Chondrocyte (in vitro differentiated cells): ENCODE results near the gene LIMS3. TPM values are rescaled to one million over a fixed set of nuclear protein-coding genes. Genes with fewer than 3 reads are reported as not detected.
"Not testable (repeated sequence)": the region's sequence is repeated elsewhere in the genome, so short reads cannot be mapped to it uniquely, and the experiment has no call there.

Experiments
- DNase-seq: peaks from one replicate; pipeline ENCODE4 v3.0.0; 2021; ENCODE audit warnings: mixed read lengths, low spot score
- H3K27ac Mint-ChIP-seq: one replicate; pipeline ENCODE4 v1.8.0; 2021; ENCODE audit warnings: mild to moderate bottlenecking, moderate library complexity, mixed read lengths; ENCODE audit not compliant: unreplicated experiment
- H3K27me3 Mint-ChIP-seq: 2 replicates; pipeline ENCODE4 v1.8.0; 2021; ENCODE audit warnings: low read depth, mixed read lengths
- H3K36me3 Mint-ChIP-seq: 2 replicates; pipeline ENCODE4 v1.8.0; 2021; ENCODE audit warnings: low read depth, mixed read lengths
- H3K4me1 Mint-ChIP-seq: 2 replicates; pipeline ENCODE4 v1.8.0; 2021; ENCODE audit warnings: low read depth, mild to moderate bottlenecking, mixed read lengths
- H3K4me3 Mint-ChIP-seq: one replicate; pipeline ENCODE4 v1.8.0; 2021; ENCODE audit warnings: mild to moderate bottlenecking, moderate library complexity, mixed read lengths; ENCODE audit not compliant: unreplicated experiment
- H3K9me3 Mint-ChIP-seq: 2 replicates; pipeline ENCODE4 v1.8.0; 2021; ENCODE audit warnings: low read depth, mixed read lengths
- total RNA-seq: library from RNA; stranded (reverse); gene quantifications from 3 replicates; pipeline ENCODE4 v1.2.1, GENCODE V29; 2021

The LIMS3 gene
- total RNA-seq, 1 donor from 2014 or later: 6.2 TPM

DNA sequence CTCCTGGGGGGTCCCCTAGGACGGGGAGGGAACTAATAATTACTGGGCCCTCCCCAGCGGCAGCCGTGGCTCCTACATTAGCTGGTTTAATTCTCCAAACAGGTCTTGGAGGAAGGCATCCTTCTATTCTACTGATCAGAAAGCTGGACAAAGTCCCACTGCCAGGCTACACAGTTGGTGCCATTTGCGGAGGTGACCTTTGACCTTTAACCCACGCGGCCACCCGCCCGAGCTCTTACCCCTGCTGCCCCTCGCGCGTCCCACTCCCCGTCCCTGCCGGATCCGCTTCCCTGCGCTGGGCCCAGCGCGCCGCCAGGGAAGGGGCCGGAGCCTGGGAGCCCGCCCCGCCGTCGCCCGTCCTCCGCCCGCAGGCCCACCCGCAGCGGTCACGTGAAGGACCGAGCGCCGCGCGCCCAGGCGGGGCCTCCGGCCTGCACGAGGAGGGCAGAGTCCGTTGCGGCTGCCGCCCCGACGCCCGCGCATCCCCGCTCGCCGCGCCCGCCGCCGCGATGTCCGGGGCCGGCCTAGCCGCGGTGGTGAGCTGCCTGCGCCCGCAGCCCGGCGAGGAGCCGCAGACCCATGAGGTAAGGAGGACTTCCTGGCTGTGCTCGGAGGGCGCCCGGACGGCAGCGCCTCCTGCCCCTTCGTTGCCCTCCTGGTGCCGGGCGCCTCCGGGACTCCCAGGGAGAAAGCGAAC, 48.9 kb downstream of the LIMS3 start:
- not testable (repeated sequence) for H3K36me3 Mint-ChIP-seq, H3K4me3 Mint-ChIP-seq, H3K27me3 Mint-ChIP-seq, H3K27ac Mint-ChIP-seq, H3K9me3 Mint-ChIP-seq, DNase-seq, H3K4me1 Mint-ChIP-seq

DNA sequence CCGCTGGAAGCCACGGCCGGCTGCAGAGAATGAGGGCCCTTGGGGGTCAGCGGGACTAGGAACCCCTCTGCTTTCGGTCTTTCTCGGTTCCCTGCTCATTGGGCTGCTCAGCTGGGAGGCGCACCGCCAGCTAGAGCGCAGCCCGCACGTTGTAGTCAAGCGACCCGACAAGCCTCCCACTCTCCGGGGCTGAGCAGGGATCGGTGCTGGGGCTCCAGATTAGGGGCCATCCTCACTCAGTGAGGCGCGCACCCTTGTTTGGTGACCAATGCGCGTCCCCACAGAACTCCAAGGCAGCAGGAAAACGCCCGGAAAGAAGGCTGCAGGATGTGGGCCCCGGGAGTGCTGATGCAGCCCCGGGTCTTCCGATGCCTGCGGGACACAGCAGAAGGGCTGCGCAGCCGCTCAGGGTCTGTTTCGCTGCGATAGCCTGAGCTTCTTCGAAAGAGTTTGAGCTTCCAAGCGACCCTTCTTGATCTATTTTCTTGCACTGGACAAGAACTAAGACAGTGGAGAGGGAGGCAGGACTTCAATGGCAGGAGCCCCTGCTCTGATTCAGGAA, 49.6 kb downstream of the LIMS3 start:
- not testable (repeated sequence) for H3K36me3 Mint-ChIP-seq, DNase-seq, H3K4me3 Mint-ChIP-seq, H3K27me3 Mint-ChIP-seq, H3K4me1 Mint-ChIP-seq, H3K9me3 Mint-ChIP-seq, H3K27ac Mint-ChIP-seq

DNA sequence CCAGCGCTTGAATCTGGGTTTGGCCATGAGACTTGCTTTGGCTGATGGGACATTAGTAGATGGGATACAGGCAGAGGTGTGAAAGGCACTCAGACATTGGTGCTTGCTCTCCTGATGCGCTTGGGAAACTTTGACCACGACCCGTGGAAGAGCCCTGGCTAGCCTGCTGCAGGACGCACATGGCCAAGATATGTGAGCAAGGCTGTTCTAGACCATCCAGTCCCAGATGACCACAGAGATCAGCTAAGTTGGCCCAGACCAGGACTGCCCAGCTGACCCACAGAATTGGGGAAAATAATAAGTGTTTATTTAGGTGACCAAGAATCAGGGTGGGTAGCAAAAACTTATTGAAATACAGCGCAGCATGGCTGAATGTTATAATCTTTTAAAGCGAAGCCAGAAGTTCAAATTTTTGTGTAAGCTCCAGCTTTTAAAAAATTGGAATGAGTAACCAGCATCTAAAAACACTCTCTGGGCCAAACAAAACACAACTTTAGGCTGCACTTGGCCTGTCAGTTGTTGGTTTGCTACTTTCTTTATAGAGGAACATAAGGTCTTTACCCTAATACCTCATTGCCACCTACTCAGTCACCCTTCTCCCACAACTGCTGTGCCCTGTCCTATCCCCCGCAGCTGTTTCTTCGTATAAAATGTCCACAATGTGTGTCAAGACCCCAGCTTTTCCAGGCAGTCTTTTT, 51.8 kb downstream of the LIMS3 start:
- not testable (repeated sequence) for H3K9me3 Mint-ChIP-seq, H3K27me3 Mint-ChIP-seq, H3K27ac Mint-ChIP-seq, H3K36me3 Mint-ChIP-seq, DNase-seq, H3K4me1 Mint-ChIP-seq, H3K4me3 Mint-ChIP-seq

DNA sequence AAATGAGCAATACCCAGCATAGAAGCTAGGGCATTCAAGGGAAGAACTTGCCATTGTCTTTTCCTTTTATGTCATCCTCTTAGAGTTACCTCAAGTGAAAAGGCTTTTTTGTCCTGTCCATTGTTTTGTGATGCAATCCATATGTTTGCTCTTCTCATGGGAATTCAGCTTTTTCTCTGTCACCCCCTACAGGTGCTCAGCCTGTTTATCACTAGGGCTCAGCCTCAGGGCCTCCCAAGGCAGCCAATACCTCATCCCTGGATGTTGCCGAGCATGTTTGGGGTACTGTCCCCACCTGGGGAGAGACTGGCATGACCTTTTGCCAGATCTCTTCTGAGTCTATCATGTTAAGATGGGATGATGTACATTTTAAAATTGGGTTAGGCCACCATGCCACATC, 65.5 kb downstream of the LIMS3 start:
- not testable (repeated sequence) for H3K4me3 Mint-ChIP-seq, H3K27me3 Mint-ChIP-seq, H3K27ac Mint-ChIP-seq, H3K9me3 Mint-ChIP-seq, H3K36me3 Mint-ChIP-seq, DNase-seq, H3K4me1 Mint-ChIP-seq

DNA sequence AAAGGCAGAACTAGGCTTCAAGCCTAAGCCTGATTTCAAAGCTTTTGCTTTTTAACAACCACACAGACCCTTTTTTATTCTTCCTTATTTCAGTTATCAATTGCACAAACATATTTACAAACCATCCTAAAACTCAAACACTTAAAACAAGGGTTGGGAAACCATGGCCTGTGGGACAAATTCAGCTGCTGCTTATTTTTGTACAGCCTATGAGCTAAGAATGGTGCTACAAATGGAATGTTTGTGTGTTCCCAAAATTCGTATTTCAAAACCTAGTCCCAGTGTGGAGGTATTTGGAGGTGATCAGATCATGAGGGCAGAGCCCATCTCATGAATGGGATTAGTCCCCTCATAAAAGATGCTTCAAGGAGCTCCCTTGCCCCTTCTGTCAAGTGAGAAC, 67.0 kb downstream of the LIMS3 start:
- DNase-seq, H3K4me1 Mint-ChIP-seq, H3K27me3 Mint-ChIP-seq, H3K27ac Mint-ChIP-seq, H3K9me3 Mint-ChIP-seq, H3K4me3 Mint-ChIP-seq, H3K36me3 Mint-ChIP-seq: not testable (repeated sequence)

DNA sequence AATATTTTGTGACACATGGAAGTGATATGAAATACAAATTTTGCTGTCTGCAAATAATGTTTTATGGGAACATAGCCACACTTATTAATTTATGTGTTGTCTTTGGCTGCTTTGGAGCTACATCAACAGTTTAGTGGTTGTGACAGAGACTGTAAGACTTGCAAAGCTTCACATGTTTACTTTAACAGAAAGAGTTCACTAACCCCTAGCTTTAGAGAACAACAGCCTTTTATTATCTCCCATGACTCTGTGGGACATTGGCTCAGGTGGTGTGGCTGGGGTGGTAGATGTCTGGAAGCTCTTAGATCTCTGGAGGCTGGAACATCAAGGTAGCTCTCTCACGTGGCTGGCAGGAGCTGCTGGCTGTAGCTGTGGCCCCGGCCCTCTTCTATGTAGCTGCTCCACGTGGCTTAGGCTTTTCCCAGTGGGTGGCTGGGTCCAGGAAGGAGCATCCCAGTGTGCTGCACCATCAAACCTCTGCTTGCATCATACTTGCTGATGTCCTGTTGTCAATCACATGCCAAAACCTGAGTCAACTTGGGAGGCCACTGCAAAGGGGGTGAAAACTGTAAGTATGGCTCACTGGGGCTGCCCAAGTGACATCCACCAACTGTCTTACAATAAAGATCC, 67.7 kb downstream of the LIMS3 start:
- H3K27me3 Mint-ChIP-seq, H3K27ac Mint-ChIP-seq, H3K4me3 Mint-ChIP-seq, H3K4me1 Mint-ChIP-seq, DNase-seq, H3K36me3 Mint-ChIP-seq, H3K9me3 Mint-ChIP-seq: not testable (repeated sequence)

DNA sequence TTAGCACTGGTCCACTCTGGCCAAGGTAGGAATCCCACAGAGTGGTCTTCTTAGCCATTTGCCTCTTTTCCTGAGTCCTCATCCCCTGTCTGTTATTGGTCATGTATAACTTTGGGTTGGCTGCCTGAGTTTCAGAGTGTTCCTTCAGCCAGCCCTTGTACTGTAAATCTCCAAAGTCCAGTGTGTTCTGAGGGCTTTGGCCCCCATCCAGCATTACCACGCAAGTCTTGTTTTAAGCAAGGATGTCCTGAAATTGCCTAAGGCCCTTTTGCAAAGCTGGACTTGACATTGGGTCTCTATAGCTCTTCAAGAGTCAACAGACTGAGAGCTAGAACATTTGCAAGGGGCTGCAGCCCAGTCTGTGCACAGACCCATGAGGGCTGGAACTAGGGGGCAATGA, 68.4 kb downstream of the LIMS3 start:
- not testable (repeated sequence) for H3K4me3 Mint-ChIP-seq, H3K27ac Mint-ChIP-seq, H3K9me3 Mint-ChIP-seq, DNase-seq, H3K27me3 Mint-ChIP-seq, H3K4me1 Mint-ChIP-seq, H3K36me3 Mint-ChIP-seq

DNA sequence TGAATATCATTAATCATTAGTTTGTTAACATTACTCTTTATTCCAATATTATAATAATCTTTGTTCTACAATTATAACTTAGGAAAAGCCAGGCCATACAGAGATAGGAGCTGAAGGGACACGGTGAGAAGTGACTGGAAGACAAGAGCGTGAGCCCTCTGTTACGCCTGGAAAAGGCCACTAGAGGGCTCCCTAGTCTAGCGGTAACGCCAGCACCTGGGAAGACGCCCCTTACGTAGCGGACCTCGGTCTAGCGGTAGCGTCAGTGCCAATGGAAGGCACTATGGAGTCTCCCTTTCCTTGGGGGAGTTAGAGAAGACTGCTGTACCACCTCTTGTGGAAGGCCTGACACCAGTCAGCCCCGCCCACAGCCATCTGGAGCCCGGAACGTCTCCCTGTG, 71.4 kb downstream of the LIMS3 start:
- not testable (repeated sequence) for H3K27me3 Mint-ChIP-seq, DNase-seq, H3K9me3 Mint-ChIP-seq, H3K4me1 Mint-ChIP-seq, H3K36me3 Mint-ChIP-seq, H3K4me3 Mint-ChIP-seq, H3K27ac Mint-ChIP-seq

DNA sequence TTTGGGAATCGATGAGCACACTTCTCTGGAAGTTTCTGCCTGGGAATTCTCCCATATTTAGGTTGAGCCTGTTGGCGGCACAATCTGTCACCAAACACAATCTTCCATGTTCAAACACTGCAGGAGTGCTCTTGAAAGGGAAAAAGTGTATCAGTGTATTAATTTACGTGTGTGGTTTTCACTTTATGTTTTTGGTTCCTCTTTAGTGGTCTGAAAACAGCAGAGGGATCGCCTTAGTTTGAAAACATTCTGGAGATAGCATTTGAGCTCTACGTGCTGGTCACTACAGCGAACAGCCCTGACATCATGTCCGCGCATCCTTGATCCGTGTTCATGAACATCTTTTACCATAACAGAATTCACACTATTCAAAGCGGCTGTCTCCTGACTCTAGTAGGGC, 73.2 kb downstream of the LIMS3 start:
- H3K4me3 Mint-ChIP-seq, H3K27ac Mint-ChIP-seq, DNase-seq, H3K36me3 Mint-ChIP-seq, H3K4me1 Mint-ChIP-seq, H3K9me3 Mint-ChIP-seq, H3K27me3 Mint-ChIP-seq: not testable (repeated sequence)

Other genes with a start within 250 kb of the LIMS3 start
- 31.4 to 51.9 TPM (median 35.8 TPM) in 3 replicates for gene RGPD5, start 104.4 kb upstream of the LIMS3 start, total RNA-seq
- 0.60 to 0.85 TPM (median 0.82 TPM) in 3 replicates for gene MALL, start 217.1 kb downstream of the LIMS3 start, total RNA-seq